ENCODE results near the gene MYBBP1A.

GRCh38 chr17:4490637-4491061 is 64.5 kb downstream of the MYBBP1A start:
- TF ChIP-seq ZFP3 (CRISPR knock-in tag; IDR thresholded peaks at IDR 0.05) (no peak), GLIS3 (CRISPR knock-in tag; IDR thresholded peaks at IDR 0.05) (no peak), PPARA (CRISPR knock-in tag; IDR thresholded peaks at IDR 0.05; ENCODE audit: borderline replicate concordance) (no peak), OSR1 (CRISPR knock-in tag; IDR thresholded peaks at IDR 0.05) (no peak), ZNF70 (CRISPR knock-in tag; IDR thresholded peaks at IDR 0.05) (no peak), CSDC2 (CRISPR knock-in tag; IDR thresholded peaks at IDR 0.05) (no peak), PATZ1 (CRISPR knock-in tag; IDR thresholded peaks at IDR 0.05; ENCODE audit: borderline replicate concordance) (no peak), ZFP30 (CRISPR knock-in tag; IDR thresholded peaks at IDR 0.05) (no peak), RARB (CRISPR knock-in tag; IDR thresholded peaks at IDR 0.05) (no peak), ARNTL (CRISPR knock-in tag; IDR thresholded peaks at IDR 0.05; ENCODE audit: borderline replicate concordance, low read depth) (no peak)
- TF ChIP-seq, protein P1, sequence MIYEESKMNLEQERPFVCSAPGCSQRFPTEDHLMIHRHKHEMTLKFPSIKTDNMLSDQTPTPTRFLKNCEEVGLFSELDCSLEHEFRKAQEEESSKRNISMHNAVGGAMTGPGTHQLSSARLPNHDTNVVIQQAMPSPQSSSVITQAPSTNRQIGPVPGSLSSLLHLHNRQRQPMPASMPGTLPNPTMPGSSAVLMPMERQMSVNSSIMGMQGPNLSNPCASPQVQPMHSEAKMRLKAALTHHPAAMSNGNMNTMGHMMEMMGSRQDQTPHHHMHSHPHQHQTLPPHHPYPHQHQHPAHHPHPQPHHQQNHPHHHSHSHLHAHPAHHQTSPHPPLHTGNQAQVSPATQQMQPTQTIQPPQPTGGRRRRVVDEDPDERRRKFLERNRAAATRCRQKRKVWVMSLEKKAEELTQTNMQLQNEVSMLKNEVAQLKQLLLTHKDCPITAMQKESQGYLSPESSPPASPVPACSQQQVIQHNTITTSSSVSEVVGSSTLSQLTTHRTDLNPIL (CRISPR knock-in tag; IDR thresholded peaks at IDR 0.05; ENCODE audit: low read depth) = no peak
